HEK293 (cell line): Measurements from ENCODE around the gene PHPT1.

Experiments used
- CTCF ChIP-seq: fragments of 450-650 bp; formaldehyde crosslinking; IDR thresholded peaks from 2 replicates; pipeline ENCODE4 v1.5.1; 2016; ENCODE audit warnings: missing biosample characterization, missing genetic modification characterization
- KLF9 ChIP-seq: fragments of 450-650 bp; formaldehyde crosslinking; IDR thresholded peaks from 2 replicates; pipeline ENCODE4 v1.5.1; 2016; ENCODE audit warnings: missing biosample characterization, missing genetic modification characterization, low read depth
- MZF1 ChIP-seq: fragments of 450-650 bp; formaldehyde crosslinking; IDR thresholded peaks from 2 replicates; pipeline ENCODE4 v1.5.1; 2017; ENCODE audit warnings: missing biosample characterization, missing genetic modification characterization, borderline replicate concordance
- PRDM10 ChIP-seq: fragments of 450-650 bp; formaldehyde crosslinking; IDR thresholded peaks from 2 replicates; pipeline ENCODE4 v1.5.1; 2016; ENCODE audit warnings: missing biosample characterization, missing genetic modification characterization
- SALL2 ChIP-seq: fragments of 450-650 bp; formaldehyde crosslinking; IDR thresholded peaks from 2 replicates; pipeline ENCODE4 v1.5.0; 2017; ENCODE audit warnings: missing biosample characterization, mild to moderate bottlenecking, missing genetic modification characterization, borderline replicate concordance
- ZNF157 ChIP-seq: fragments of 450-650 bp; formaldehyde crosslinking; IDR thresholded peaks from 2 replicates; pipeline ENCODE4 v1.5.1; 2016; ENCODE audit warnings: missing biosample characterization, missing genetic modification characterization
- ZNF350 ChIP-seq: fragments of 450-650 bp; formaldehyde crosslinking; IDR thresholded peaks from 2 replicates; pipeline ENCODE4 v1.5.0; 2017; ENCODE audit warnings: missing biosample characterization, mild to moderate bottlenecking, missing genetic modification characterization
- ZNF514 ChIP-seq: fragments of 450-650 bp; formaldehyde crosslinking; IDR thresholded peaks from 2 replicates; pipeline ENCODE4 v1.5.1; 2016; ENCODE audit warnings: missing biosample characterization, missing genetic modification characterization
- ZNF558 ChIP-seq: fragments of 450-650 bp; formaldehyde crosslinking; IDR thresholded peaks from 2 replicates; pipeline ENCODE4 v1.5.1; 2016; ENCODE audit warnings: missing biosample characterization, missing genetic modification characterization
- ZNF629 ChIP-seq: fragments of 450-650 bp; formaldehyde crosslinking; IDR thresholded peaks from 2 replicates; pipeline ENCODE4 v1.5.1; 2017; ENCODE audit warnings: missing biosample characterization, missing genetic modification characterization
- ZNF639 ChIP-seq: fragments of 450-650 bp; formaldehyde crosslinking; IDR thresholded peaks from 2 replicates; pipeline ENCODE4 v1.5.1; 2016; ENCODE audit warnings: missing biosample characterization, missing genetic modification characterization
- ZNF654 ChIP-seq: fragments of 450-650 bp; formaldehyde crosslinking; IDR thresholded peaks from 2 replicates; pipeline ENCODE4 v1.5.1; 2016; ENCODE audit warnings: low read depth, missing biosample characterization, missing genetic modification characterization
- TF ChIP-seq, protein P1 (sequence below): IDR thresholded peaks from 2 replicates; pipeline ENCODE4 v1.6.1; 2011; ENCODE audit warnings: mild to moderate bottlenecking, low read depth, low read length, borderline replicate concordance

- no peak for TF ChIP-seq ZNF558 (tag by site-specific recombination)
- no peak for TF ChIP-seq SALL2 (tag by site-specific recombination)
- TF ChIP-seq CTCF (tag by site-specific recombination): no peak
- TF ChIP-seq MZF1 (tag by site-specific recombination): no peak
- TF ChIP-seq ZNF639 (tag by site-specific recombination): no peak
- no peak for TF ChIP-seq PRDM10 (tag by site-specific recombination)
- TF ChIP-seq ZNF514 (tag by site-specific recombination): no peak
- TF ChIP-seq KLF9 (tag by site-specific recombination): no peak; the same call in 1 of the 2 replicates
- TF ChIP-seq, protein P1, sequence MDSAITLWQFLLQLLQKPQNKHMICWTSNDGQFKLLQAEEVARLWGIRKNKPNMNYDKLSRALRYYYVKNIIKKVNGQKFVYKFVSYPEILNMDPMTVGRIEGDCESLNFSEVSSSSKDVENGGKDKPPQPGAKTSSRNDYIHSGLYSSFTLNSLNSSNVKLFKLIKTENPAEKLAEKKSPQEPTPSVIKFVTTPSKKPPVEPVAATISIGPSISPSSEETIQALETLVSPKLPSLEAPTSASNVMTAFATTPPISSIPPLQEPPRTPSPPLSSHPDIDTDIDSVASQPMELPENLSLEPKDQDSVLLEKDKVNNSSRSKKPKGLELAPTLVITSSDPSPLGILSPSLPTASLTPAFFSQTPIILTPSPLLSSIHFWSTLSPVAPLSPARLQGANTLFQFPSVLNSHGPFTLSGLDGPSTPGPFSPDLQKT: no peak
- no peak for TF ChIP-seq ZNF654 (tag by site-specific recombination)
- no peak for TF ChIP-seq ZNF157
- TF ChIP-seq ZNF350 (tag by site-specific recombination): no peak
- no peak for TF ChIP-seq ZNF629
Observed at GRCh38 chr9:136865768-136866103, 16.5 kb downstream of the PHPT1 start.
